ENCODE measurements around the gene DAPL1.

GRCh38 chr2:158775273-158776027 lies 19.7 kb upstream of the DAPL1 start:
- TF ChIP-seq PRDM15 (CRISPR knock-in tag; IDR thresholded peaks at IDR 0.05) (no peak), POLR2A (IDR thresholded peaks at IDR 0.05; ENCODE audit: low read depth, low read length) (no peak), SIX5 (IDR thresholded peaks at IDR 0.05; ENCODE audit: low read depth, low read length, severe bottlenecking) (no peak), SP1 (IDR thresholded peaks at IDR 0.05; ENCODE audit: low read depth, low read length) (no peak), CTCF (IDR thresholded peaks at IDR 0.05 in 2 of 3, conservative IDR thresholded peaks at IDR 0.05 in 1 of 3; ENCODE audit: control insufficient read depth in 2 of 3, extremely low read depth in 1 of 3, insufficient read depth in 1 of 3, low read depth in 3 of 3, low read length in 3 of 3) (no peak), CEBPB (IDR thresholded peaks at IDR 0.05; ENCODE audit: borderline replicate concordance in 1 of 2, low read depth in 2 of 2, low read length in 2 of 2) (no peak), USF2 (IDR thresholded peaks at IDR 0.05; ENCODE audit: borderline replicate concordance, low read depth, low read length) (no peak), TCF3 (IDR thresholded peaks at IDR 0.05; ENCODE audit: borderline replicate concordance, insufficient read depth, low read depth, low read length) (no peak)

Measured in GM12878 (cell line).